Stimulated activated CD8-positive, alpha-beta memory T cell treated with anti-CD3 and anti-CD28 coated beads, Interleukin-4, amount 100 ng/mL, for 48 hours (primary cell): ENCODE results near the gene RNF32.
"Not testable (repeated sequence)": the region's sequence is repeated elsewhere in the genome, so short reads cannot be mapped to it uniquely, and the experiment has no call there.

Experiments
- DNase-seq: peaks from one replicate; pipeline ENCODE4 v3.0.0-alpha.2; 2020

RNF32 gene

DNA sequence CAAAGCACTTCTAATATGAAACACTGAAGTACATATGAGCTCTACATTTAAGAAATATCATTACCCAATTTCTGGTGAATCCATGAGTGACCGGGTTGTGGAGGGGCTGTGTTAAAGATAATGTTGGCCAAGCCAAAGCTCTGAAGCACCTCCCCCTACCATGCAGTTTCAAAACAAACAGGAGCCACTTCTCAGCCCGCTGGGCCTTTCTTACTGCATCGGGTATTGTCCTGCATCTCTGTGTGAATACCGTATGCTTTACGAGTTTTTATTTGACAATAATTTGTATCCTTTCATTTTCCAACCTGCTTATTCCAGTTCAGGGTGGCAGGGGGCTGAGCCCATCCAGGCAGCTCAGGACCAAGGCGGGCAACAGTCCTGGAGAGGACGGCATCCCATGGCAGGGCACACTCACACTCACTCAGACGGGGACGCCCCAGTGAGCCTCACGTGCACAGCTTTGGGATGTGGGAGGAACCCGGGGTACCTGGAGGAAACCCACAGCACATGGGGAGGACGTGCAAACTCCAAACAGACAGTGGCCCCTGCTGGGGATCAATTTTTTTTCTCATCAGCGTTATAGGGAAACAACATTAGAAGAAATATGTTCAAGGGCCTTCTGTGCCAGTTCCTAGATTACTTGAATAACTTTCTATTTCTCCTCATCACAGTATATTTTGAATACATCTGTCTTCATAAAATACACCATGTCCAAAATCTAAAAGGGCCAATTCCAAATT, 1.9 kb downstream of the RNF32 start:
- no peak for DNase-seq

- not testable (repeated sequence) for DNase-seq
Observed at GRCh38 chr7:156647330-156647729, 6.8 kb downstream of the RNF32 start.

- no peak for DNase-seq
Observed at GRCh38 chr7:156650042-156650441, 9.5 kb downstream of the RNF32 start.

- no peak for DNase-seq
Observed at GRCh38 chr7:156651474-156651873, 10.9 kb downstream of the RNF32 start.

- DNase-seq = no peak
Observed at GRCh38 chr7:156652886-156653568, 12.5 kb downstream of the RNF32 start.

DNA sequence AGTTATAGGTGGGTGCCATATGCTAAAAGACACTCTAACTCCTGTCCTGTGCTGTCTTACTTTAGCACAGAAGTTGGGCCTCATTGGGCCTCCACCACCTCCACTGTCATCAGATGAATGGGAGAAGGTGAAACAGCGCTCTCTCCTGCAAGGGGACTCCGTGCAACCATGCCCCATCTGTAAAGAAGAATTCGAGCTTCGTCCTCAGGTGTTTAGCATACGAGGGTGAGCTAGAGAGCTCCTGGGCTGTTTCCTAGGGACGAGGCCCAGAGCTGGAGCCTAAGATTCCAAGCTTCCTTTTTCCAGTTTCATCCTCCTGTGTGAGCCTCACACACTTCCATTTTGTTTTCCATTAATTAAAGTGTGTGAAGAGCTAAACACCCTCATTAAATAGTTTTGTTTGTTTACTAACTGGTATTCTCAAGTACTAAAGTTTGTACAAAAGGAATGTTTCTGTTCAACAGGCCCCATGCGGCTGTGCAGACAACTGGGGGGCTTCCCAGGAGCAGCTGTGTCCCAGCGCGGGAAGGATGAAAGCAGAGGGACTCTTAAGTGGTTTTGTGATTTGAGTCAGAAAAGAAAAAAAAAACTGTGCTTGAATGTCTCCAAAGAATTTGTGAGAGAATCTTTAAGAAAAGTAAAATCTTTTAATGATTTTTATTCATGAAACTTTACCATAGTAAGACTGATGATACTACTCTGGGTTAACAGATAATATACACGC, 14.1 kb downstream of the RNF32 start:
- no peak for DNase-seq

- no peak for DNase-seq
Observed at GRCh38 chr7:156655251-156655650, 14.7 kb downstream of the RNF32 start.

- no peak for DNase-seq
Observed at GRCh38 chr7:156655983-156656382, 15.4 kb downstream of the RNF32 start.

GRCh38 chr7:156656598-156656997, 16.0 kb downstream of the RNF32 start:
- DNase-seq = no peak

DNA sequence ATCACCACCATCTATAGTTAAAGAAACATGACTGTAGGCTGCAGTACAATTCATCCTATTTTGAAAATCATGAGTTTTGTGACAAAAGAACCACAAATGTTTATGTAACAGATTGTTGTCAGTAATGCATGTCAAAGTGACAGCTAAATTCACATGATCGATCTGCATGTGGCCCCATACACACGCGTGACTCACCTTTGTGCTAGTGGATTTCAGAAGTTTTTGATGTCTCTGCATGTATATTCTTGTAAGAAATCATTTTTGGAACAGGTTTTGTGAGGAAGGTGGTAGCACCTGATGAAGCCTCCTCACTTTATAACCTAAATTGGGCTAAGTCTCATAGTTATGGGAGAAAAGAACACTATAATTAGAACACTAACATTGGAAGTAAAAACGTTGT, 17.1 kb downstream of the RNF32 start:
- no peak for DNase-seq

- DNase-seq = no peak
Observed at GRCh38 chr7:156659203-156659602, 18.6 kb downstream of the RNF32 start.

DNA sequence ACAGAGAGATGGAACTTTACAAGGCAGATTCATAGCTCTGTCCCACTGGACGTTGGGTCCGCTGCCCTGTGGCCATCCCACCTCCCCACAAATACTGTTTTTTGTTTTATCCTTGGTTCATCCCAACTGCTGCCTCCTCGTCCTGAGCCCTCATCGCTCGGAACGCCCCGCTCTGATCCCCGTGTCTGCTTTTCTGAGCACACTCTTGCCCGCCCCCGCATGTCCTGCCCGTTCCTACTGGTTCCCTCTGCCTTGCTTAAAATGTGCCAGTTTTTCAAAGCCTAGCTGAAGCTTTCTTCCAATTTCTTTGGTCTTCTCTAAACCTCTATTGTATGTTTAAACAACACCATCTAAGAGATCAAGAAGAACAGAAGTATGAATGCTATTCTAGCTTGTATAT, 19.4 kb downstream of the RNF32 start:
- DNase-seq = no peak

GRCh38 chr7:156661637-156662036, 21.1 kb downstream of the RNF32 start:
- no peak for DNase-seq

DNA sequence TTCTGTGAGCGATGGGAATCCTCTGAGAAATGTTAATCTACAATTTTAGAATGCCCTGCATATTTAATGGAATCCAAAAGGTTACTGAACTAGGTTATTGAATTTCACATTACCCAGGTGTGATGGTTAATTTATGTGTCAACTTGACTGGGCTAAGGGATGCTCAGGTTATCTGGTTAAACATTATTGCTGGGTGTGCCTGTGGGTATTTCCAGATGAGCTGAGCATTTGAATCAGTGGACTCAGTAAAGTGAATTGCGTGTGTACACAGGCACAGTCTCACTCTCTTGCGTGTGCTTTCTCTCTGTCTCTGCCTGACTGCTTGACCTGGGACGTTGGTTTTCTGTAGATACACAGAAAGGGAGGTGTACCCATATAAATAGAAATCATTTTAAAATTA, 21.7 kb downstream of the RNF32 start:
- no peak for DNase-seq

DNA sequence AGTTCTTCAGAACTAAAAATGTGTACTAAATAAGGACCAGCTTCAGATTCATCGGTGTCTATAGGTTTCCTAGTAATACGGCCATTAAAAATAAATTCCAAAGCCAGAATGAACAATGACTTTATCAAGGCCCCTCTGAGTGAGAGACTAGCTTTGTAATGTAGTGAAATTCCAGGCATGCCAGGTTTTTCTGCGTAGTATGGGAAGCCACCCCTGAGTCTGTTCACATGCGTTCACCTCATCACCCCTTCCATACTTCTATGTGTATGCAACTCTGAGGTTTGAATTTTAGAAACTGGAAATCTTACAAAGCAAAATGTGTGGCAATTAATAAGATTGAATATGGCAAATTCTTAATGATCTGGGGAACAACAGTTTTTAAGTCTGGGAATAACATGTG, 24.5 kb downstream of the RNF32 start:
- DNase-seq = no peak

- no peak for DNase-seq
Observed at GRCh38 chr7:156666368-156667109, 26.0 kb downstream of the RNF32 start.

- DNase-seq = no peak
Observed at GRCh38 chr7:156667110-156667426, 26.5 kb downstream of the RNF32 start.

DNA sequence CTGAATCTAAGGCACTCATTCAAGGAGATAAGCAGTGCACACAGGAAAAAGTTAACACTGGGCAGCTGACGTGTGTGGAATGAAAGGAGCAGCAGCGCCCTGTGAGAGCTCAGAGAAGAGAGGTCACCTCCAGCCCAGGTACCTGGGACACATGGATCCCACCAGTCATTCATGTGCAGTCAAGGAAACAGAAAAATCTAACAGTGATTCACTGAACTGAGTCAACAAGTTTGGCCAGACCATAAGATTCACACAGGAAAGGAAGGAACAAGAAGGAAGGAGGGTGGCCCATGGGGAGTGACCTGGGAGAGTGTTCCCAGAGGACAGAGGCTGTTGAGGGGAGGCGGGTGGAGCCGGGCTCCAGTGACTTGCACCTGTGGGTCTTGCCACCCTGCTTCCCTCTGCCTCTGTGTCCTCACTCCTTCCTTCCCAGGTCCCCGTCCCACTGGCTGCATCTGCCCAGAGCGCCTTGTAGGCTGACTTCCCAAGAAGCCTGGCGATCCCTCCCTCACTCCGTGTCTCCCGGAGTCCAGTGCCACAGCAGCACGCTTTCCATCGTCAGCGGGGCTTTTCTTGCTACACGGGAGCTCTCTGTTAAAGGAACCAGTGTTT, 27.7 kb downstream of the RNF32 start:
- DNase-seq = no peak

DNA sequence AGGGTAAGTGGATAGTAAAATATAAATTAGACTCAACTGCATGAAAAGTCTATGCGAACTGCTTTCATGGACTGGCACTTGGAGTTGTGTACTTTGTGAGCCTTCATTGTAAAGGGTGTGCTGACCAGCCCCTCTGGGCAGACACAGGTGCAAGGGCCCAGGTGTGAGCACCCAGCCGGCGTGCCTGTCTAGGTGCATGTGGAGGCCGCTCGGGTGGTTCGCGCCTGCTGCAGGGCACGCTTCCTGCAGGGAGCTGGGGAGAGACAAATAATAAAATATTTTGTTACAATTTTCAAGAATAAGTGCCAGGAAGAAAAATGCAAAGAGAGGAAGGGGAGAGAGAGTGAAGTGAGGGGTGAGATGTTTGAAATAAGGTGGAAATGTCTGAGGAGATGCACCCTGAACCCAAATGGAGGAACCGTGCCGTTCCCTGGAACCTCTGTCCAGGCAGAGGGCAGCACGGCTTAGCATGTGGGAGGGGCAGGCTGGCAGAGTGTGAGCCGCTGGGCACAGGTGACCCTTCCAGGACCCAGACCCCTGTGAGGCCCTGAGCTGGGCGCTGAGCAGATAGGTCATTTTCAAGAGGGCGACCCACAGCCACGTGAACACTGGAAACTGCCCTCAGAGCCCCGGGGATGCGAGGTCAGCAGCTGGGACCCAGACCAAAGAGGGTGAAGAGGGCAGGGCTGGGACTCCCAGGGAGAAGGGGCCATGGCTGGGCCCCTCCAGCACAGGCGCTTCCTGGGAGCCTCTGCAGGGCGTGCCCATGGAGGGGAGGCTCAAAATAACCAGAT, 28.7 kb downstream of the RNF32 start:
- DNase-seq = no peak

- no peak for DNase-seq
Observed at GRCh38 chr7:156673454-156673853, 32.9 kb downstream of the RNF32 start.

DNA sequence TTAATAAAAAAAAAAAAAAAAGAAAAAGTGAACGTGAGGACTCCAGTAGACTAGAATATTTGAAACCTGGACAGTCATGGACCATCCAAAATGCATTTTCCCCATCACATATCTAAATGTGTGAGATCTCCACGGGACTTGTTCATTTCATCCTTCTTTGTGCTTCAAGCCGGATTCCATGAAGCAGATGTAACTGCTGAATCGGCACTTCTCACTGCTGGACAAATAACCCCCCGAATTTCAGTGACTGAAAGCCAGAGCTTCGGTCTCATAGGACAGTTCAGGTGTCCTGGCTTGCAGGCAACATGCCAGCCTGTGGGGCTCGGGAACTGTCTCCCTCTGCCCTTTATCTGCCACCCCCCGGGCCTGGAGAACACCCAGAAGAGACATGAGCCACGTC, 33.3 kb downstream of the RNF32 start:
- no peak for DNase-seq

- DNase-seq = no peak
Observed at GRCh38 chr7:156675721-156676120, 35.1 kb downstream of the RNF32 start.
